Keratinocyte (primary cell): ENCODE results near the gene HBA2. TPM values are rescaled to one million over a fixed set of nuclear protein-coding genes. Genes with fewer than 3 reads are reported as not detected.
"Not testable (repeated sequence)": the region's sequence is repeated elsewhere in the genome, so short reads cannot be mapped to it uniquely, and the experiment has no call there.

Experiments used
- DNase-seq: peaks from one replicate; pipeline ENCODE4 v3.0.0-alpha.2; 2011; ENCODE audit warnings: low read depth, missing footprints, low spot score
- FAIRE-seq: peaks from 2 replicates; lab custom pipeline; 2011; peaks lifted over from hg19 to GRCh38; lab: Jason Lieb, UNC
- H2AFZ ChIP-seq: 2 replicates; pipeline ENCODE4 v1.6.0; 2012; ENCODE audit warnings: low read length, control low read depth, inconsistent platforms; ENCODE audit not compliant: control insufficient read depth
- H3K27ac ChIP-seq: 2 replicates; pipeline ENCODE4 v1.5.1; 2011; ENCODE audit warnings: low read length; ENCODE audit not compliant: control insufficient read depth, insufficient read depth
- H3K27me3 ChIP-seq: 3 replicates; pipeline ENCODE4 v1.6.0; 2011; ENCODE audit warnings: low read length; ENCODE audit not compliant: control insufficient read depth, insufficient read depth; ENCODE audit errors: extremely low read depth
- H3K36me3 ChIP-seq, 2 experiments: 2 replicates in 1 of 2; 3 replicates in 1 of 2; pipeline ENCODE4 v1.5.1; 2011; ENCODE audit warnings: low read length in 2 of 2, mild to moderate bottlenecking in 1 of 2; ENCODE audit not compliant: control insufficient read depth in 2 of 2, insufficient read depth in 2 of 2; ENCODE audit errors: extremely low read depth in 1 of 2
- H3K4me1 ChIP-seq: 3 replicates; pipeline ENCODE4 v1.5.1; 2011; ENCODE audit warnings: low read length; ENCODE audit not compliant: control insufficient read depth, insufficient read depth; ENCODE audit errors: extremely low read depth
- H3K4me2 ChIP-seq: 3 replicates; pipeline ENCODE4 v1.6.0; 2011; ENCODE audit warnings: low read depth, low read length; ENCODE audit not compliant: control insufficient read depth, insufficient read depth; ENCODE audit errors: extremely low read depth
- H3K4me3 ChIP-seq, 3 experiments: fragments of 200-600 bp in 1 of 3; sonication (generic) in 1 of 3; 2 replicates in 2 of 3; 3 replicates in 1 of 3; pipeline ENCODE4 v1.5.1; 2011 to 2016; ENCODE audit warnings: low read length in 3 of 3, mild to moderate bottlenecking in 3 of 3, control low read depth in 2 of 3, inconsistent platforms in 1 of 3, low read depth in 1 of 3, mixed read lengths in 1 of 3, mixed run types in 1 of 3, moderate library complexity in 1 of 3; ENCODE audit not compliant: control insufficient read depth in 2 of 3, insufficient read depth in 2 of 3; ENCODE audit errors: extremely low read depth in 1 of 3
- H3K79me2 ChIP-seq: 2 replicates; pipeline ENCODE4 v1.6.0; 2012; ENCODE audit warnings: low read length; ENCODE audit not compliant: control insufficient read depth, insufficient read depth
- H3K9ac ChIP-seq: 3 replicates; pipeline ENCODE4 v1.6.0; 2011; ENCODE audit warnings: low read length; ENCODE audit not compliant: control insufficient read depth, insufficient read depth; ENCODE audit errors: extremely low read depth
- H3K9me1 ChIP-seq: 3 replicates; pipeline ENCODE4 v1.6.0; 2011; ENCODE audit warnings: low read length; ENCODE audit not compliant: control insufficient read depth, insufficient read depth; ENCODE audit errors: extremely low read depth
- H3K9me3 ChIP-seq: 2 replicates; pipeline ENCODE4 v1.5.1; 2012; ENCODE audit warnings: low read depth, low read length; ENCODE audit not compliant: control insufficient read depth
- H4K20me1 ChIP-seq: 3 replicates; pipeline ENCODE4 v1.6.0; 2011; ENCODE audit warnings: low read length; ENCODE audit not compliant: control insufficient read depth, insufficient read depth; ENCODE audit errors: extremely low read depth
- CTCF ChIP-seq, 3 experiments: IDR thresholded peaks in 1 of 3; conservative IDR thresholded peaks in 1 of 3; optimal IDR thresholded peaks in 1 of 3; 2 replicates in 2 of 3; 3 replicates in 1 of 3; pipeline versions ENCODE3 to v1.5.1; 2011; ENCODE audit warnings: low read length in 3 of 3, mild to moderate bottlenecking in 3 of 3, moderate library complexity in 2 of 3, control low read depth in 1 of 3, inconsistent platforms in 1 of 3; ENCODE audit not compliant: insufficient read depth in 2 of 3; ENCODE audit errors: extremely low read depth in 1 of 3
- EZH2 ChIP-seq: IDR thresholded peaks from one replicate; pipeline ENCODE4 v1.6.1; 2012; ENCODE audit warnings: inconsistent platforms, mild to moderate bottlenecking, low read length, moderate library complexity
- dilution Hi-C: fragments of 300-500 bp; cut with MboI; formaldehyde crosslinking; loops from one replicate; pipeline ENCODE4 v1.7.0; 2020; ENCODE audit warnings: low sequenced_read_pairs; ENCODE audit not compliant: extremely low pct_ligation_motif_present
- polyA plus RNA-seq, 5 experiments: library from polyadenylated mRNA; depleted of rRNA in 3 of 5; stranded (reverse) in 3 of 5; stranded (forward) in 1 of 5; unstranded in 1 of 5; fragments of >200 nt; gene quantifications; 1 replicate in 1 of 5; 2 replicates in 3 of 5; 3 replicates in 1 of 5; pipeline versions ENCODE4 v1.2.1 to v1.2.3, GENCODE V29; 2011 to 2012; ENCODE audit warnings: missing spikeins in 2 of 5, low read depth in 1 of 5, low replicate concordance in 1 of 5

HBA2 gene
- polyA plus RNA-seq, 1 donor (not counting 4 experiments of a cell fraction or from before 2014, with no cell fraction given) = not detected

- dilution Hi-C loops = no loop called here
- no peaks in the 10 kb centered on the region for H3K9me1 ChIP-seq
- no peak for TF ChIP-seq CTCF (optimal IDR thresholded peaks at IDR 0.05 in 1 of 3, IDR thresholded peaks at IDR 0.05 in 1 of 3, conservative IDR thresholded peaks at IDR 0.05 in 1 of 3; ENCODE audit: extremely low read depth in 1 of 3, insufficient read depth in 2 of 3, low read length in 3 of 3)
- TF ChIP-seq EZH2 = no peak
- no peaks in the 10 kb centered on the region for H4K20me1 ChIP-seq
- H3K79me2 ChIP-seq = peaks cover 8% of the 10 kb centered on the region
- H3K4me3 ChIP-seq = no peak overlapping the region
- DNase-seq = no peak
- H3K4me1 ChIP-seq = no peaks in the 10 kb centered on the region
- H3K9me3 ChIP-seq = no peaks in the 10 kb centered on the region
- H3K4me2 ChIP-seq = no peak overlapping the region
- no peak overlapping the region for H3K9ac ChIP-seq
- no peaks in the 10 kb centered on the region for H3K27me3 ChIP-seq
- H3K36me3 ChIP-seq = peaks cover 21 to 25% of the 10 kb centered on the region in 2 experiments
- H3K27ac ChIP-seq = no peak overlapping the region
- FAIRE-seq = no peak
- H2AFZ ChIP-seq = no peak overlapping the region
Measured at GRCh38 chr16:200388-200787, 27.7 kb downstream of the HBA2 start.

GRCh38 chr16:203246-203645 is 30.6 kb downstream of the HBA2 start:
- Histone ChIP-seq H3K36me3 (peaks cover 24 to 32% of the 10 kb centered on the region in 2 experiments), H3K9me3 (no peaks in the 10 kb centered on the region)
- dilution Hi-C loops = no loop called here

GRCh38 chr16:204046-204445 is 31.4 kb downstream of the HBA2 start:
- H3K4me1 ChIP-seq, H3K79me2 ChIP-seq, dilution Hi-C loops, FAIRE-seq, H3K27ac ChIP-seq, H3K9me3 ChIP-seq, H3K27me3 ChIP-seq, H2AFZ ChIP-seq, DNase-seq, H3K4me2 ChIP-seq, H3K9me1 ChIP-seq, H3K4me3 ChIP-seq, H4K20me1 ChIP-seq, H3K9ac ChIP-seq: not testable (repeated sequence)
- H3K36me3 ChIP-seq = peaks cover 21 to 24% of the 10 kb centered on the region in 2 experiments

More at GRCh38 chr16:203246-203645, 30.6 kb downstream of the HBA2 start:
- FAIRE-seq (no peak), DNase-seq (no peak)
- Histone ChIP-seq H3K4me3 (no peak overlapping the region), H3K9ac (no peak overlapping the region), H3K4me1 (no peaks in the 10 kb centered on the region), H4K20me1 (no peaks in the 10 kb centered on the region), H2AFZ (no peak overlapping the region), H3K27ac (no peak overlapping the region), H3K4me2 (no peak overlapping the region), H3K79me2 (peaks cover 8% of the 10 kb centered on the region), H3K9me1 (no peaks in the 10 kb centered on the region), H3K27me3 (no peaks in the 10 kb centered on the region)
- TF ChIP-seq EZH2 = no peak
- TF ChIP-seq CTCF (optimal IDR thresholded peaks at IDR 0.05 in 1 of 3, IDR thresholded peaks at IDR 0.05 in 1 of 3, conservative IDR thresholded peaks at IDR 0.05 in 1 of 3; ENCODE audit: extremely low read depth in 1 of 3, insufficient read depth in 2 of 3, low read length in 3 of 3) = no peak

- H2AFZ ChIP-seq, H3K27me3 ChIP-seq, H3K4me1 ChIP-seq, H3K27ac ChIP-seq, H3K9me3 ChIP-seq, H3K4me3 ChIP-seq, H3K4me2 ChIP-seq, H3K9ac ChIP-seq, H3K9me1 ChIP-seq, FAIRE-seq, DNase-seq, dilution Hi-C loops: not testable (repeated sequence)
- Histone ChIP-seq H3K79me2 (peaks cover 45% of the 10 kb centered on the region), H3K36me3 (peaks cover 22 to 45% of the 10 kb centered on the region in 2 experiments), H4K20me1 (peaks cover 22% of the 10 kb centered on the region)
Measured at GRCh38 chr16:209359-209758, 36.7 kb downstream of the HBA2 start.
